ENCODE measurements around the gene FBXL20.
"Not testable (repeated sequence)": the region's sequence is repeated elsewhere in the genome, so short reads cannot be mapped to it uniquely, and the experiment has no call there.

Gene FBXL20

GRCh38 chr17:39401412-39402243 is at the start of gene FBXL20:
FBXL20 (minus strand) TSS chr17:39401626; CDS start chr17:39401402, 224 bp downstream.
- DNase-seq, result peak; percentile 42

GRCh38 chr17:39450847-39451581 is 49.6 kb upstream of the FBXL20 start, which contains the start of gene MED1:
MED1 (minus strand) TSS chr17:39451263; CDS start chr17:39451062, 201 bp downstream.
- DNase-seq, result peak; percentile 96

- no peak for DNase-seq
These were observed 48.6 kb upstream of the FBXL20 start for GRCh38 chr17:39450051-39450450.

GRCh38 chr17:39447561-39447960 is 46.1 kb upstream of the FBXL20 start:
- no peak for DNase-seq

GRCh38 chr17:39443326-39443725 is 41.9 kb upstream of the FBXL20 start:
- no peak for DNase-seq

GRCh38 chr17:39439868-39440267 is 38.4 kb upstream of the FBXL20 start:
- DNase-seq, result not testable (repeated sequence)

- no peak for DNase-seq
These were observed 28.2 kb upstream of the FBXL20 start for GRCh38 chr17:39429600-39429999.

GRCh38 chr17:39416141-39416540 is 14.7 kb upstream of the FBXL20 start:
- DNase-seq, result no peak

GRCh38 chr17:39410279-39410678 is 8.9 kb upstream of the FBXL20 start:
- DNase-seq, result no peak

- DNase-seq, result no peak
These were observed 6.9 kb upstream of the FBXL20 start for GRCh38 chr17:39408360-39408759.

- no peak for DNase-seq
These were observed 5.5 kb upstream of the FBXL20 start for GRCh38 chr17:39406951-39407350.

GRCh38 chr17:39405436-39405835 is 4.0 kb upstream of the FBXL20 start:
- no peak for DNase-seq

GRCh38 chr17:39404542-39405378 is 3.3 kb upstream of the FBXL20 start:
- no peak for DNase-seq

GRCh38 chr17:39402890-39403605 is 1.6 kb upstream of the FBXL20 start:
- no peak for DNase-seq

GRCh38 chr17:39402244-39402889 is 941 bp upstream of the FBXL20 start:
- DNase-seq, result peak; percentile 78

- DNase-seq, result no peak
These were observed 647 bp downstream of the FBXL20 start for GRCh38 chr17:39400547-39401411.

GRCh38 chr17:39399791-39400190 is 1.6 kb downstream of the FBXL20 start:
- no peak for DNase-seq

- no peak for DNase-seq
These were observed 7.7 kb downstream of the FBXL20 start for GRCh38 chr17:39393736-39394135.

GRCh38 chr17:39391448-39391847 is 10.0 kb downstream of the FBXL20 start:
- no peak for DNase-seq

- DNase-seq, result no peak
These were observed 16.4 kb downstream of the FBXL20 start for GRCh38 chr17:39385040-39385439.

GRCh38 chr17:39380144-39380543 is 21.3 kb downstream of the FBXL20 start:
- no peak for DNase-seq

Measured in SHP77 treated with DMSO at 0.1 percent for 48 hours (cell line).